ENCODE data around the gene ABCG1. TPM values are rescaled to one million over a fixed set of nuclear protein-coding genes. Genes with fewer than 3 reads are reported as not detected.

The ABCG1 gene
- total and polyA plus RNA-seq, 2 donors (not counting 3 experiments of a cell fraction or from before 2014, with no cell fraction given), result 6.7 to 19.6 TPM

- Histone ChIP-seq H3K4me1 (ENCODE audit: control insufficient read depth, extremely low read depth, insufficient read depth, low read length) (no peaks in the 10 kb centered on the region), H3K4me2 (ENCODE audit: insufficient read depth, low read length) (no peak overlapping the region), H2AFZ (ENCODE audit: low read depth, low read length) (no peak overlapping the region), H3K27me3 (ENCODE audit: control insufficient read depth in 2 of 2, insufficient read depth in 2 of 2, low read length in 2 of 2) (peaks cover 2 to 6% of the 10 kb centered on the region in 2 experiments), H3K36me3 (ENCODE audit: control insufficient read depth in 2 of 2, extremely low read depth in 1 of 2, insufficient read depth in 2 of 2, low read length in 2 of 2) (no peaks in the 10 kb centered on the region), H3K4me3 (replicated peaks in 1 of 3; ENCODE audit: insufficient read depth in 1 of 3, low read depth in 1 of 3, low read length in 3 of 3) (no peak overlapping the region), H3K79me2 (ENCODE audit: control insufficient read depth, insufficient read depth, low read length) (no peaks in the 10 kb centered on the region), H3K9me1 (replicated peaks; ENCODE audit: control insufficient read depth, extremely low read depth, insufficient read depth, low read length) (no peaks in the 10 kb centered on the region), H3K27ac (ENCODE audit: insufficient read depth, low read depth, low read length) (no peak overlapping the region), H3K9ac (replicated peaks; ENCODE audit: extremely low read depth, insufficient read depth, low read length) (no peak overlapping the region), H3K9me3 (replicated peaks; ENCODE audit: control insufficient read depth, insufficient read depth, low read length) (no peaks in the 10 kb centered on the region), H4K20me1 (replicated peaks; ENCODE audit: control insufficient read depth, extremely low read depth, insufficient read depth, low read length) (no peaks in the 10 kb centered on the region)
- intact Hi-C loops (cut with micrococcal nuclease), result no loop called here
- DNase-seq (ENCODE audit: low read depth, low spot score) (no peak), FAIRE-seq (no peak)
- dilution Hi-C loops (cut with MboI; ENCODE audit: extremely low pct_ligation_motif_present, low sequenced_read_pairs), result no loop called here
- BruUV-seq (replicated peaks), result no TSS peak
- CTCF ChIA-PET, result interaction anchor here (1.0 to 1.4 kb wide), 3 partner anchors 91 to 169 kb away, joined by 3 read pairs; no protein-coding TSS in a partner anchor
- POLR2A ChIA-PET, result no interaction called here
- TF ChIP-seq POLR2A (IDR thresholded peaks at IDR 0.05; ENCODE audit: low read depth, low read length) (no peak), POLR2AphosphoS5 (IDR thresholded peaks at IDR 0.05; ENCODE audit: insufficient read depth, low read depth, low read length) (no peak), MAX (IDR thresholded peaks at IDR 0.05; ENCODE audit: insufficient read depth, insufficient read length) (no peak), FOS (IDR thresholded peaks at IDR 0.05; ENCODE audit: borderline replicate concordance, insufficient read depth, low read length) (no peak), JUN (IDR thresholded peaks at IDR 0.05; ENCODE audit: borderline replicate concordance, insufficient read depth, insufficient read length, low read depth) (no peak), EZH2 (IDR thresholded peaks at IDR 0.05; ENCODE audit: borderline replicate concordance, low read depth, low read length, severe bottlenecking) (no peak), MYC (IDR thresholded peaks at IDR 0.05; ENCODE audit: low read depth, low read length) (no peak), GATA2 (IDR thresholded peaks at IDR 0.05; ENCODE audit: insufficient read depth, insufficient read length, low read depth, low read length) (no peak), CTCF (IDR thresholded peaks at IDR 0.05; ENCODE audit: extremely low read depth in 1 of 2, insufficient read depth in 1 of 2, low read depth in 1 of 2, low read length in 2 of 2) (no peak)
These were observed 95.8 kb downstream of the ABCG1 start for GRCh38 chr21:42314616-42315295.

All from endothelial cell of umbilical vein (primary cell).